ENCODE measurements around the gene MRPL30. TPM values are rescaled to one million over a fixed set of nuclear protein-coding genes. Genes with fewer than 3 reads are reported as not detected.

MRPL30 gene
- total RNA-seq, 1 experiment from 2014 or later, result 28.7 TPM

GRCh38 chr2:99205491-99205890 lies 24.5 kb downstream of the MRPL30 start (continued):
- TF ChIP-seq ZNF281 (CRISPR knock-in tag; IDR thresholded peaks at IDR 0.05) (no peak), AFF4 (CRISPR knock-in tag; IDR thresholded peaks at IDR 0.05; ENCODE audit: borderline replicate concordance) (no peak), E2F5 (CRISPR knock-in tag; IDR thresholded peaks at IDR 0.05) (no peak), RORB (CRISPR knock-in tag; IDR thresholded peaks at IDR 0.05) (no peak), MLX (CRISPR knock-in tag; IDR thresholded peaks at IDR 0.05) (no peak)

- Mint-ChIP-seq H3K36me3 (no peaks in the 10 kb centered on the region), H3K4me3 (no peak overlapping the region), H3K9me3 (peaks cover 16% of the 10 kb centered on the region), H3K27ac (no peak overlapping the region), H3K4me1 (no peaks in the 10 kb centered on the region), H3K27me3 (ENCODE audit: low read depth) (no peaks in the 10 kb centered on the region; the same call in 1 of the 2 replicates)
- ChIA-PET POLR2A (no interaction called here), CTCF (no interaction called here)
- no peak for DNase-seq (ENCODE audit: low spot score)
- no peak for ATAC-seq
- no peak for TF ChIP-seq CDX4 (CRISPR knock-in tag; IDR thresholded peaks at IDR 0.05; ENCODE audit: borderline replicate concordance)
- no peak for TF ChIP-seq MLX (CRISPR knock-in tag; IDR thresholded peaks at IDR 0.05)
- TF ChIP-seq EMX1 (CRISPR knock-in tag; IDR thresholded peaks at IDR 0.05), result no peak
- no peak for TF ChIP-seq GTF2I (CRISPR knock-in tag; conservative IDR thresholded peaks at IDR 0.05)
- TF ChIP-seq PRRX2 (CRISPR knock-in tag; IDR thresholded peaks at IDR 0.05), result no peak
- TF ChIP-seq SMAD3 (CRISPR knock-in tag; IDR thresholded peaks at IDR 0.05; ENCODE audit: borderline replicate concordance), result no peak
- TF ChIP-seq NR3C1 (CRISPR knock-in tag; conservative IDR thresholded peaks at IDR 0.05; ENCODE audit: low read depth), result no peak
These were observed 35.1 kb downstream of the MRPL30 start for GRCh38 chr2:99216096-99216495.

- H3K27ac Mint-ChIP-seq, result no peak overlapping the region
- DNase-seq (ENCODE audit: low spot score), result no peak
- no peaks in the 10 kb centered on the region for H3K4me1 Mint-ChIP-seq
- no peaks in the 10 kb centered on the region; the same call in 1 of the 2 replicates for H3K27me3 Mint-ChIP-seq (ENCODE audit: low read depth)
- ATAC-seq, result no peak
- ChIA-PET CTCF (no interaction called here), POLR2A (no interaction called here)
- no peak overlapping the region for H3K4me3 Mint-ChIP-seq
- H3K9me3 Mint-ChIP-seq, result peaks cover 14% of the 10 kb centered on the region
- H3K36me3 Mint-ChIP-seq, result no peaks in the 10 kb centered on the region
- no peak for TF ChIP-seq ZNF138 (CRISPR knock-in tag; conservative IDR thresholded peaks at IDR 0.05)
- TF ChIP-seq ZNF396 (CRISPR knock-in tag; IDR thresholded peaks at IDR 0.05; ENCODE audit: borderline replicate concordance), result no peak
- TF ChIP-seq E2F1 (CRISPR knock-in tag; IDR thresholded peaks at IDR 0.05), result no peak
- no peak for TF ChIP-seq ZNF317 (CRISPR knock-in tag; IDR thresholded peaks at IDR 0.05; ENCODE audit: borderline replicate concordance, low read depth)
- TF ChIP-seq SOX15 (CRISPR knock-in tag; IDR thresholded peaks at IDR 0.05), result no peak
- no peak for TF ChIP-seq SMAD4 (CRISPR knock-in tag; IDR thresholded peaks at IDR 0.05)
- TF ChIP-seq AFF4 (CRISPR knock-in tag; IDR thresholded peaks at IDR 0.05; ENCODE audit: borderline replicate concordance), result no peak
- no peak for TF ChIP-seq TP53 (CRISPR knock-in tag; IDR thresholded peaks at IDR 0.05)
These were observed 37.0 kb downstream of the MRPL30 start for GRCh38 chr2:99217929-99218501.
